Measurements from ENCODE around the gene POLR3GL.

- TF ChIP-seq, protein P1, sequence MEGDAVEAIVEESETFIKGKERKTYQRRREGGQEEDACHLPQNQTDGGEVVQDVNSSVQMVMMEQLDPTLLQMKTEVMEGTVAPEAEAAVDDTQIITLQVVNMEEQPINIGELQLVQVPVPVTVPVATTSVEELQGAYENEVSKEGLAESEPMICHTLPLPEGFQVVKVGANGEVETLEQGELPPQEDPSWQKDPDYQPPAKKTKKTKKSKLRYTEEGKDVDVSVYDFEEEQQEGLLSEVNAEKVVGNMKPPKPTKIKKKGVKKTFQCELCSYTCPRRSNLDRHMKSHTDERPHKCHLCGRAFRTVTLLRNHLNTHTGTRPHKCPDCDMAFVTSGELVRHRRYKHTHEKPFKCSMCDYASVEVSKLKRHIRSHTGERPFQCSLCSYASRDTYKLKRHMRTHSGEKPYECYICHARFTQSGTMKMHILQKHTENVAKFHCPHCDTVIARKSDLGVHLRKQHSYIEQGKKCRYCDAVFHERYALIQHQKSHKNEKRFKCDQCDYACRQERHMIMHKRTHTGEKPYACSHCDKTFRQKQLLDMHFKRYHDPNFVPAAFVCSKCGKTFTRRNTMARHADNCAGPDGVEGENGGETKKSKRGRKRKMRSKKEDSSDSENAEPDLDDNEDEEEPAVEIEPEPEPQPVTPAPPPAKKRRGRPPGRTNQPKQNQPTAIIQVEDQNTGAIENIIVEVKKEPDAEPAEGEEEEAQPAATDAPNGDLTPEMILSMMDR (conservative IDR thresholded peaks at IDR 0.05 in 1 of 2, IDR thresholded peaks at IDR 0.05 in 1 of 2; ENCODE audit: low read depth in 1 of 2, low read length in 2 of 2), result no peak
- no peak for TF ChIP-seq EZH2 (IDR thresholded peaks at IDR 0.05; ENCODE audit: low read length, missing control alignments)
Observed at GRCh38 chr1:146016891-146017290, 52.4 kb downstream of the POLR3GL start.
